GM11168 (cell line): ENCODE data around the gene KRTAP19-6.
"Not testable (repeated sequence)": the region's sequence is repeated elsewhere in the genome, so short reads cannot be mapped to it uniquely, and the experiment has no call there.

Experiments
- in situ Hi-C: fragments of 300-500 bp; cut with MboI; formaldehyde crosslinking; loops from one replicate; pipeline ENCODE4 v1.12.0; 2022; ENCODE audit warnings: low sequenced_read_pairs; ENCODE audit not compliant: unreplicated experiment

The KRTAP19-6 gene

GRCh38 chr21:30541764-30542163 lies at the start of gene KRTAP19-6:
Gene KRTAP19-6 (minus strand): TSS chr21:30541864. CDS start chr21:30541833, 31 bp downstream.
- in situ Hi-C loops, result no loop called here

GRCh38 chr21:30590297-30590696 lies 48.6 kb upstream of the KRTAP19-6 start, which contains the start of gene KRTAP22-2:
Gene KRTAP22-2 (minus strand): TSS chr21:30590397.
- in situ Hi-C loops, result no loop called here

- in situ Hi-C loops, result no loop called here
These were observed 41.2 kb upstream of the KRTAP19-6 start for GRCh38 chr21:30582870-30583269.

GRCh38 chr21:30580132-30580531 lies 38.5 kb upstream of the KRTAP19-6 start:
- in situ Hi-C loops, result no loop called here

GRCh38 chr21:30579346-30579745 lies 37.7 kb upstream of the KRTAP19-6 start:
- in situ Hi-C loops, result no loop called here

- in situ Hi-C loops, result no loop called here
These were observed 36.1 kb upstream of the KRTAP19-6 start for GRCh38 chr21:30577766-30578165.

GRCh38 chr21:30567617-30568016 lies 26.0 kb upstream of the KRTAP19-6 start:
- in situ Hi-C loops, result no loop called here

- in situ Hi-C loops, result no loop called here
These were observed 22.0 kb upstream of the KRTAP19-6 start for GRCh38 chr21:30563630-30564029.

GRCh38 chr21:30563072-30563471 lies 21.4 kb upstream of the KRTAP19-6 start:
- in situ Hi-C loops, result no loop called here

- in situ Hi-C loops, result no loop called here
These were observed 20.3 kb upstream of the KRTAP19-6 start for GRCh38 chr21:30561957-30562356.

GRCh38 chr21:30561264-30561895 lies 19.7 kb upstream of the KRTAP19-6 start, which contains the start of gene KRTAP19-7:
Gene KRTAP19-7 (minus strand): TSS chr21:30561314. CDS start chr21:30561289, 25 bp downstream.
- in situ Hi-C loops, result no loop called here

GRCh38 chr21:30555095-30555494 lies 13.4 kb upstream of the KRTAP19-6 start:
- in situ Hi-C loops, result no loop called here

- in situ Hi-C loops, result no loop called here
These were observed 11.1 kb upstream of the KRTAP19-6 start for GRCh38 chr21:30552782-30553181.

GRCh38 chr21:30518876-30519275 lies 22.8 kb downstream of the KRTAP19-6 start:
- in situ Hi-C loops, result no loop called here

- in situ Hi-C loops, result no loop called here
These were observed 26.0 kb downstream of the KRTAP19-6 start for GRCh38 chr21:30515681-30516080.

- in situ Hi-C loops, result not testable (repeated sequence)
These were observed 36.0 kb downstream of the KRTAP19-6 start for GRCh38 chr21:30505621-30506205.

GRCh38 chr21:30502041-30502440 lies 39.6 kb downstream of the KRTAP19-6 start, which contains the start of gene KRTAP19-5:
Gene KRTAP19-5 (minus strand): TSS chr21:30502141. CDS start chr21:30502090, 51 bp downstream.
- in situ Hi-C loops, result no loop called here

GRCh38 chr21:30497065-30497464 lies 44.6 kb downstream of the KRTAP19-6 start, which contains the start of gene KRTAP19-4:
Gene KRTAP19-4 (minus strand): TSS chr21:30497165. CDS start chr21:30497110, 55 bp downstream.
- in situ Hi-C loops, result no loop called here

- in situ Hi-C loops, result no loop called here
These were observed 49.7 kb downstream of the KRTAP19-6 start, which contains the start of gene KRTAP19-3 for GRCh38 chr21:30491963-30492428. Gene KRTAP19-3 (minus strand): TSS chr21:30492013. CDS start chr21:30491957, 56 bp downstream.
